Lower lobe of right lung (tissue), 2 donors: Measurements from ENCODE around the gene DLEC1. TPM values are rescaled to one million over a fixed set of nuclear protein-coding genes. Genes with fewer than 3 reads are reported as not detected.
"Not testable (repeated sequence)": the region's sequence is repeated elsewhere in the genome, so short reads cannot be mapped to it uniquely, and the experiment has no call there.

Experiments used
- ATAC-seq, 2 donors: fragments of 200-7000 bp; cut with Tn5 transposase; one replicate each; pipeline ENCODE4 v1.9.1; 2020 to 2022; ENCODE audit warnings: mild to moderate bottlenecking in 2 of 2, moderate library complexity in 2 of 2
- DNase-seq: peaks from one replicate; pipeline ENCODE4 v3.0.0-alpha.2; 2020
- H3K27ac ChIP-seq: fragments of 200-600 bp; one replicate; pipeline ENCODE4 v1.8.0; 2022
- H3K27me3 ChIP-seq: fragments of 200-600 bp; one replicate; pipeline ENCODE4 v1.8.0; 2022; ENCODE audit warnings: low read depth
- H3K36me3 ChIP-seq: fragments of 200-600 bp; one replicate; pipeline ENCODE4 v1.8.0; 2022; ENCODE audit warnings: mild to moderate bottlenecking
- H3K4me1 ChIP-seq: fragments of 200-600 bp; one replicate; pipeline ENCODE4 v1.8.0; 2022
- H3K4me3 ChIP-seq: fragments of 200-600 bp; one replicate; pipeline ENCODE4 v1.8.0; 2022; ENCODE audit warnings: mild to moderate bottlenecking
- H3K9me3 ChIP-seq: fragments of 200-600 bp; one replicate; pipeline ENCODE4 v1.8.0; 2022
- intact Hi-C: fragments of 100-400 bp; cut with DNase I; formaldehyde crosslinking; loops from one replicate; pipeline ENCODE4 v1.11.0; 2022
- total RNA-seq: library from RNA; stranded (reverse); fragmentation: NEBNext Ultra II Directional; extraction: Animal tissue kit (Norgen Biotek cat#: 25700); gene quantifications from one replicate; pipeline ENCODE4 v1.2.1, GENCODE V29; 2021
- TF ChIP-seq, protein P1 (sequence below): fragments of 200-600 bp; IDR thresholded peaks from one replicate; pipeline ENCODE4 v1.8.0; 2022; ENCODE audit warnings: antibody characterized with exemption, mild to moderate bottlenecking
- donor health status: DM: no; HTN: yes; CAD: no; lungs with severe emphysema.

The DLEC1 gene
- total RNA-seq, 1 donor from 2014 or later = 15.0 TPM

- intact Hi-C loops = no loop called here
- TF ChIP-seq, protein P1, sequence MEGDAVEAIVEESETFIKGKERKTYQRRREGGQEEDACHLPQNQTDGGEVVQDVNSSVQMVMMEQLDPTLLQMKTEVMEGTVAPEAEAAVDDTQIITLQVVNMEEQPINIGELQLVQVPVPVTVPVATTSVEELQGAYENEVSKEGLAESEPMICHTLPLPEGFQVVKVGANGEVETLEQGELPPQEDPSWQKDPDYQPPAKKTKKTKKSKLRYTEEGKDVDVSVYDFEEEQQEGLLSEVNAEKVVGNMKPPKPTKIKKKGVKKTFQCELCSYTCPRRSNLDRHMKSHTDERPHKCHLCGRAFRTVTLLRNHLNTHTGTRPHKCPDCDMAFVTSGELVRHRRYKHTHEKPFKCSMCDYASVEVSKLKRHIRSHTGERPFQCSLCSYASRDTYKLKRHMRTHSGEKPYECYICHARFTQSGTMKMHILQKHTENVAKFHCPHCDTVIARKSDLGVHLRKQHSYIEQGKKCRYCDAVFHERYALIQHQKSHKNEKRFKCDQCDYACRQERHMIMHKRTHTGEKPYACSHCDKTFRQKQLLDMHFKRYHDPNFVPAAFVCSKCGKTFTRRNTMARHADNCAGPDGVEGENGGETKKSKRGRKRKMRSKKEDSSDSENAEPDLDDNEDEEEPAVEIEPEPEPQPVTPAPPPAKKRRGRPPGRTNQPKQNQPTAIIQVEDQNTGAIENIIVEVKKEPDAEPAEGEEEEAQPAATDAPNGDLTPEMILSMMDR = no peak
- H3K9me3 ChIP-seq = no peaks in the 10 kb centered on the region
- no peak for ATAC-seq
- H3K36me3 ChIP-seq = no peaks in the 10 kb centered on the region
- H3K27me3 ChIP-seq = no peaks in the 10 kb centered on the region
- DNase-seq = no peak
- peaks cover 7% of the 10 kb centered on the region for H3K4me1 ChIP-seq
- no peak overlapping the region for H3K27ac ChIP-seq
- H3K4me3 ChIP-seq = no peak overlapping the region
Observed at GRCh38 chr3:38047896-38048295, 8.9 kb downstream of the DLEC1 start.

DNA sequence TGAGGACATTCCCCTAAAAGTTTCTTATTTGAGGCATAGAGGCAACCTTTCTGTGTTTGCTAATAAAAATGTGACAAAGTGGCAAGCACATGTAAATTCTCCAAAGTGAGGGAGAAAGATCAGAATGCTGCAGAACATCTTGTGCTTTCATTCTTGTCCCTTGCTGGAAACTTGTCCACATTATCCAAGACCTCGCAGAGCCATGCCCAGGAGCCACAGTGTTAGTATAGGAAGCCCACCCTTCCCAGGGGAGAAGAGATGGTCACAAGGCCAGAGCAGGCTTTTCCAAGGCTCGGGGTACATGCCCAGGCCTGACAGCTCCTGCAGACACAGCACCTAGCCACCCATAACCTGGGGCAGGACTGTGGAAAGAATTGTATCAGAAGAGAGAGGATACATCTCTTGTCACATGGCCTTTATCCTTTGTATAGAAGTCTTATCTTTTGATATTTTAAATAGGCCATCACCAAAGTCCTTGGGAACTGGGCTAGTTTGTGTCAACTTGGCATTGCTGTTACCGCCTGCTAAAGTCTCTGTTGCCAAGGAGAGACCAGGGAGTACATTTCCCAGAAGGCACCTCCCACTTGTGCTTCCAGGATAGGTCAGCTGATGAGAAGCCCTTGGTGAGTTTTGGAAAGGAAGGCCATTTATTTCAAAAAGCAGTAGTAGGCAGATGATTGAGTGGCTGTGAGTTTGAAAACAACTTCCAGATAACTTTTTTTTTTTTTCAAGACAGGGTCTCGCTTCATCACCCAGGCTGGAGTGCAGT is 10.5 kb downstream of the DLEC1 start:
- Histone ChIP-seq H3K27ac (no peak overlapping the region), H3K27me3 (no peaks in the 10 kb centered on the region), H3K4me1 (peaks cover 11% of the 10 kb centered on the region), H3K36me3 (no peaks in the 10 kb centered on the region), H3K9me3 (no peaks in the 10 kb centered on the region), H3K4me3 (no peak overlapping the region)
- TF ChIP-seq, protein P1 = no peak
- ATAC-seq (peak; percentile 57 to 73), DNase-seq (no peak)
- intact Hi-C loops = no loop called here

- intact Hi-C loops = no loop called here
- Histone ChIP-seq H3K27me3 (no peaks in the 10 kb centered on the region), H3K27ac (no peak overlapping the region), H3K36me3 (no peaks in the 10 kb centered on the region), H3K4me1 (peaks cover 18% of the 10 kb centered on the region), H3K4me3 (no peak overlapping the region), H3K9me3 (no peaks in the 10 kb centered on the region)
- DNase-seq (no peak), ATAC-seq (no peak)
- TF ChIP-seq, protein P1 = no peak
Observed at GRCh38 chr3:38051131-38051530, 12.1 kb downstream of the DLEC1 start.

GRCh38 chr3:38053286-38053685 is 14.3 kb downstream of the DLEC1 start:
- intact Hi-C loops, H3K36me3 ChIP-seq, H3K9me3 ChIP-seq, DNase-seq, H3K27me3 ChIP-seq, H3K27ac ChIP-seq, ATAC-seq, H3K4me3 ChIP-seq: not testable (repeated sequence)
- peaks cover 18% of the 10 kb centered on the region for H3K4me1 ChIP-seq

GRCh38 chr3:38053813-38054498 is 14.9 kb downstream of the DLEC1 start:
- peak overlapping the region; percentile 33 for H3K27ac ChIP-seq

GRCh38 chr3:38054499-38055001 is 15.5 kb downstream of the DLEC1 start:
- Histone ChIP-seq H3K4me3 (no peak overlapping the region), H3K27me3 (no peaks in the 10 kb centered on the region), H3K27ac (peak overlapping the region; percentile 48), H3K9me3 (no peaks in the 10 kb centered on the region), H3K36me3 (no peaks in the 10 kb centered on the region), H3K4me1 (peaks cover 16% of the 10 kb centered on the region)
- TF ChIP-seq, protein P1 = no peak
- ATAC-seq (peak; percentile 85 to 89), DNase-seq (peak; percentile 58)
- intact Hi-C loops = no loop called here

More at GRCh38 chr3:38053813-38054498, 14.9 kb downstream of the DLEC1 start:
- H3K4me1 ChIP-seq = peaks cover 18% of the 10 kb centered on the region
- H3K27me3 ChIP-seq, H3K9me3 ChIP-seq, H3K36me3 ChIP-seq, DNase-seq, H3K4me3 ChIP-seq, intact Hi-C loops: not testable (repeated sequence)
- ATAC-seq = peak in 1 of 2 donors; percentile 48
